HEK293 (cell line): ENCODE results near the gene RPS6KA3.

Experiments used
- BCL11A ChIP-seq: fragments of 450-650 bp; formaldehyde crosslinking; IDR thresholded peaks from 2 replicates; pipeline ENCODE4 v1.5.1; 2016; ENCODE audit warnings: low read depth, missing biosample characterization, missing genetic modification characterization
- CTCF ChIP-seq: fragments of 450-650 bp; formaldehyde crosslinking; IDR thresholded peaks from 2 replicates; pipeline ENCODE4 v1.5.1; 2016; ENCODE audit warnings: missing biosample characterization, missing genetic modification characterization
- HOXA7 ChIP-seq: sonication (generic); formaldehyde crosslinking; IDR thresholded peaks from 2 replicates; pipeline ENCODE4 v1.8.1; 2022; ENCODE audit warnings: missing genetic modification reagents, borderline replicate concordance
- IKZF3 ChIP-seq: fragments of 450-650 bp; IDR thresholded peaks from 2 replicates; pipeline ENCODE4 v1.5.0; 2018; ENCODE audit warnings: missing biosample characterization, mild to moderate bottlenecking, missing genetic modification characterization, moderate library complexity
- KLF8 ChIP-seq: fragments of 450-650 bp; formaldehyde crosslinking; IDR thresholded peaks from 2 replicates; pipeline ENCODE4 v1.5.1; 2016; ENCODE audit warnings: missing biosample characterization, missing genetic modification characterization
- KLF9 ChIP-seq: fragments of 450-650 bp; formaldehyde crosslinking; IDR thresholded peaks from 2 replicates; pipeline ENCODE4 v1.5.1; 2016; ENCODE audit warnings: missing biosample characterization, missing genetic modification characterization, low read depth
- PBX3 ChIP-seq: sonication (generic); formaldehyde crosslinking; IDR thresholded peaks from 2 replicates; pipeline ENCODE4 v1.8.1; 2022; ENCODE audit warnings: mild to moderate bottlenecking, moderate library complexity, missing genetic modification reagents
- PRDM1 ChIP-seq: fragments of 450-650 bp; formaldehyde crosslinking; IDR thresholded peaks from 2 replicates; pipeline ENCODE4; 2016; ENCODE audit warnings: missing biosample characterization, missing genetic modification characterization
- SETDB1 ChIP-seq: IDR thresholded peaks from one replicate; pipeline ENCODE4 v1.6.1; 2017; ENCODE audit warnings: mild to moderate bottlenecking, low read length, moderate library complexity, mixed read lengths; ENCODE audit not compliant: insufficient read length
- ZBTB11 ChIP-seq: fragments of 450-650 bp; formaldehyde crosslinking; conservative IDR thresholded peaks from 2 replicates; pipeline ENCODE4 v1.5.1; 2016; ENCODE audit warnings: low read depth, missing biosample characterization, missing genetic modification characterization
- ZBTB20 ChIP-seq: fragments of 450-650 bp; formaldehyde crosslinking; IDR thresholded peaks from 2 replicates; pipeline ENCODE4 v1.5.1; 2016; ENCODE audit warnings: missing biosample characterization, missing genetic modification characterization
- ZEB2 ChIP-seq: fragments of 450-650 bp; formaldehyde crosslinking; IDR thresholded peaks from 2 replicates; pipeline ENCODE4 v1.5.1; 2016; ENCODE audit warnings: missing biosample characterization, missing genetic modification characterization
- ZIC2 ChIP-seq: fragments of 450-650 bp; formaldehyde crosslinking; IDR thresholded peaks from 2 replicates; pipeline ENCODE4 v1.5.1; 2016; ENCODE audit warnings: missing biosample characterization, missing genetic modification characterization
- ZNF10 ChIP-seq: fragments of 450-650 bp; formaldehyde crosslinking; IDR thresholded peaks from 2 replicates; pipeline ENCODE4 v1.5.1; 2017; ENCODE audit warnings: missing biosample characterization, missing genetic modification characterization
- ZNF175 ChIP-seq: fragments of 450-650 bp; formaldehyde crosslinking; IDR thresholded peaks from 2 replicates; pipeline ENCODE4 v1.5.1; 2016; ENCODE audit warnings: missing biosample characterization, missing genetic modification characterization
- ZNF280C ChIP-seq: fragments of 450-650 bp; formaldehyde crosslinking; IDR thresholded peaks from 2 replicates; pipeline ENCODE4 v1.5.1; 2016; ENCODE audit warnings: missing biosample characterization, missing genetic modification characterization
- ZNF624 ChIP-seq: fragments of 450-650 bp; formaldehyde crosslinking; IDR thresholded peaks from 2 replicates; pipeline ENCODE4 v1.5.1; 2017; ENCODE audit warnings: missing biosample characterization, missing genetic modification characterization
- ZNF707 ChIP-seq: fragments of 450-650 bp; formaldehyde crosslinking; IDR thresholded peaks from 2 replicates; pipeline ENCODE4 v1.5.1; 2016; ENCODE audit warnings: missing biosample characterization, missing genetic modification characterization
- ZNF785 ChIP-seq: fragments of 450-650 bp; formaldehyde crosslinking; IDR thresholded peaks from 2 replicates; pipeline ENCODE4 v1.5.1; 2016; ENCODE audit warnings: missing biosample characterization, missing genetic modification characterization
- ZNF791 ChIP-seq: fragments of 450-650 bp; formaldehyde crosslinking; IDR thresholded peaks from 2 replicates; pipeline ENCODE4 v1.5.1; 2016; ENCODE audit warnings: missing biosample characterization, missing genetic modification characterization
- ZXDB ChIP-seq: fragments of 450-650 bp; formaldehyde crosslinking; IDR thresholded peaks from 2 replicates; pipeline ENCODE4 v1.5.1; 2016; ENCODE audit warnings: missing biosample characterization, missing genetic modification characterization
- TF ChIP-seq, protein P1 (sequence below): fragments of 450-650 bp; formaldehyde crosslinking; IDR thresholded peaks from 2 replicates; pipeline ENCODE4 v1.5.1; 2016; ENCODE audit warnings: missing biosample characterization, missing genetic modification characterization
- TF ChIP-seq, protein P2 (sequence below): fragments of 450-650 bp; formaldehyde crosslinking; optimal IDR thresholded peaks from 2 replicates; pipeline ENCODE3; 2016; ENCODE audit warnings: missing biosample characterization, mild to moderate bottlenecking, missing genetic modification characterization

The RPS6KA3 gene

DNA sequence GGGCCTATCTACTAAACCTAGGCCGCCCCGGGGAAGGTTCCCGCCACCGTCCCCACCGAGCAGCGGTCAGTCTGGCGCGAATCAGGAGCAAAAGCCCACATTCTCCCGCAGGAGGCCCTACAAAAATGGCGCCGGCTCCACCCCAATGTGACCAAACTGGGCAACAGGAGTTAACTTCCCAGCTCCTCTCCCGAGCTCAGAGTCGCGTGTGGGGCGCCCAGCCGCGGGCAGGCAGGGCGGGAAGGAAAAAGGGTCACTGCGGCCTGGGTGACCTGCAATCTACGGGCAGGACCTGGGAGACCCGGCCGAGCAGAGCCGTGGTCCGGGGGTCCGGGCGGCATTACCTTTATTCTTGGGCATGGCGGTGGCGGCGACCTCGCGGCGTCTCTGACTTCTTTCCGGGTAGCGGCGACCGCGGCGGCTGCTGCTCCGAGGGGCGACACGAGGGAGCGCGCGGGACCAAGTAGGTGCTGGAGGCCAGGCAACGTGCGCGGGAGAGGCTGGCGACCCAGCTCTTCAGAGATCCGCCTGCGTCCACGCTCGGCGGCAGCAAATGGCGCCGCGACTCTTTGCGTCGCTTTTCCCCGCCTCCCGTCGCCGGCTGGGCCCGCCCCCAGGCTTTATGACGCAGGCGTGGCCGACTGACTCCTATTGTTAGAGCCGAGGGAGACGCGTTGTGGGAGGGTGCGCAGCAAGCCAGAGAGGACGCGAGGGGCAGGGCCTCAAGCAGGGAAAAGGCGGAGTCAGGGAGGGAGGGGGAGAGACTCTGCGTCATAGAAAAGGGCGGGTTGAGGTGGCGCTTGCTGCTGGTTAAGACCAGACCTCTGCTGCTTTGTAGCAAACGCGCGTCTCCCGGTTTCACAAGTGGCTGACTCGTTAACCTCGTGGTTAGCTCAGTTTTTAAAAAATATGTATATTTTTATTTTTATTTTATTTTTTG is 125.2 kb downstream of the RPS6KA3 start, which contains the start of gene EIF1AX (continued):
- no peak for TF ChIP-seq ZNF280C (tag by site-specific recombination)
- TF ChIP-seq PBX3 = peak; percentile 76; the same call in 1 of the 2 replicates
- TF ChIP-seq HOXA7 (CRISPR knock-in tag) = no peak
- peak; percentile 57 for TF ChIP-seq KLF9 (tag by site-specific recombination)
- TF ChIP-seq PRDM1 (tag by site-specific recombination) = no peak
- TF ChIP-seq ZBTB11 (tag by site-specific recombination) = peak; percentile 36
- TF ChIP-seq, protein P1, sequence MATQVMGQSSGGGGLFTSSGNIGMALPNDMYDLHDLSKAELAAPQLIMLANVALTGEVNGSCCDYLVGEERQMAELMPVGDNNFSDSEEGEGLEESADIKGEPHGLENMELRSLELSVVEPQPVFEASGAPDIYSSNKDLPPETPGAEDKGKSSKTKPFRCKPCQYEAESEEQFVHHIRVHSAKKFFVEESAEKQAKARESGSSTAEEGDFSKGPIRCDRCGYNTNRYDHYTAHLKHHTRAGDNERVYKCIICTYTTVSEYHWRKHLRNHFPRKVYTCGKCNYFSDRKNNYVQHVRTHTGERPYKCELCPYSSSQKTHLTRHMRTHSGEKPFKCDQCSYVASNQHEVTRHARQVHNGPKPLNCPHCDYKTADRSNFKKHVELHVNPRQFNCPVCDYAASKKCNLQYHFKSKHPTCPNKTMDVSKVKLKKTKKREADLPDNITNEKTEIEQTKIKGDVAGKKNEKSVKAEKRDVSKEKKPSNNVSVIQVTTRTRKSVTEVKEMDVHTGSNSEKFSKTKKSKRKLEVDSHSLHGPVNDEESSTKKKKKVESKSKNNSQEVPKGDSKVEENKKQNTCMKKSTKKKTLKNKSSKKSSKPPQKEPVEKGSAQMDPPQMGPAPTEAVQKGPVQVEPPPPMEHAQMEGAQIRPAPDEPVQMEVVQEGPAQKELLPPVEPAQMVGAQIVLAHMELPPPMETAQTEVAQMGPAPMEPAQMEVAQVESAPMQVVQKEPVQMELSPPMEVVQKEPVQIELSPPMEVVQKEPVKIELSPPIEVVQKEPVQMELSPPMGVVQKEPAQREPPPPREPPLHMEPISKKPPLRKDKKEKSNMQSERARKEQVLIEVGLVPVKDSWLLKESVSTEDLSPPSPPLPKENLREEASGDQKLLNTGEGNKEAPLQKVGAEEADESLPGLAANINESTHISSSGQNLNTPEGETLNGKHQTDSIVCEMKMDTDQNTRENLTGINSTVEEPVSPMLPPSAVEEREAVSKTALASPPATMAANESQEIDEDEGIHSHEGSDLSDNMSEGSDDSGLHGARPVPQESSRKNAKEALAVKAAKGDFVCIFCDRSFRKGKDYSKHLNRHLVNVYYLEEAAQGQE (tag by site-specific recombination) = no peak
- TF ChIP-seq, protein P2, sequence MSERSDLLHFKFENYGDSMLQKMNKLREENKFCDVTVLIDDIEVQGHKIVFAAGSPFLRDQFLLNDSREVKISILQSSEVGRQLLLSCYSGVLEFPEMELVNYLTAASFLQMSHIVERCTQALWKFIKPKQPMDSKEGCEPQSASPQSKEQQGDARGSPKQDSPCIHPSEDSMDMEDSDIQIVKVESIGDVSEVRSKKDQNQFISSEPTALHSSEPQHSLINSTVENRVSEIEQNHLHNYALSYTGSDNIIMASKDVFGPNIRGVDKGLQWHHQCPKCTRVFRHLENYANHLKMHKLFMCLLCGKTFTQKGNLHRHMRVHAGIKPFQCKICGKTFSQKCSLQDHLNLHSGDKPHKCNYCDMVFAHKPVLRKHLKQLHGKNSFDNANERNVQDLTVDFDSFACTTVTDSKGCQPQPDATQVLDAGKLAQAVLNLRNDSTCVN (tag by site-specific recombination) = peak; percentile 78
- 0 out of 2 replicates have a peak, but pooled peaks have one; percentile 40 for TF ChIP-seq ZEB2
- no peak for TF ChIP-seq ZNF707 (tag by site-specific recombination)
- no peak for TF ChIP-seq ZNF785 (tag by site-specific recombination)
- TF ChIP-seq ZBTB20 (tag by site-specific recombination) = 0 out of 2 replicates have a peak, but pooled peaks have one; percentile 29
- no peak for TF ChIP-seq IKZF3
- no peak for TF ChIP-seq ZNF10 (tag by site-specific recombination)
- TF ChIP-seq BCL11A (tag by site-specific recombination) = no peak
- no peak for TF ChIP-seq SETDB1
- TF ChIP-seq ZIC2 (tag by site-specific recombination) = 0 out of 2 replicates have a peak, but pooled peaks have one; percentile 33
- 0 out of 2 replicates have a peak, but pooled peaks have one; percentile 7 for TF ChIP-seq ZXDB (tag by site-specific recombination)
- TF ChIP-seq ZNF175 (tag by site-specific recombination) = no peak
- TF ChIP-seq ZNF791 (tag by site-specific recombination) = no peak
- no peak for TF ChIP-seq CTCF
- no peak for TF ChIP-seq ZNF624 (tag by site-specific recombination)
- peak; percentile 74 for TF ChIP-seq KLF8
